HG02798 (cell line): Measurements from ENCODE around the gene SLC5A3.

Experiments used
- ATAC-seq: cut with Tn5 transposase; IDR thresholded peaks from one replicate; pipeline ENCODE4 v1.9.1; 2021; ENCODE audit warnings: mild to moderate bottlenecking; ENCODE audit not compliant: unreplicated experiment, poor library complexity

SLC5A3 gene

GRCh38 chr21:34094949-34095348, 21.6 kb downstream of the SLC5A3 start:
- no peak for ATAC-seq

- ATAC-seq = no peak
Observed at GRCh38 chr21:34097442-34097841, 24.1 kb downstream of the SLC5A3 start.

GRCh38 chr21:34100337-34100736, 27.0 kb downstream of the SLC5A3 start:
- no peak for ATAC-seq

GRCh38 chr21:34100790-34101189, 27.4 kb downstream of the SLC5A3 start:
- ATAC-seq = no peak

GRCh38 chr21:34105947-34106541, 32.7 kb downstream of the SLC5A3 start:
- ATAC-seq = no peak

- ATAC-seq = no peak
Observed at GRCh38 chr21:34107606-34108005, 34.2 kb downstream of the SLC5A3 start.

GRCh38 chr21:34109075-34109474, 35.7 kb downstream of the SLC5A3 start:
- no peak for ATAC-seq

GRCh38 chr21:34110594-34111202, 37.3 kb downstream of the SLC5A3 start:
- ATAC-seq = no peak

- ATAC-seq = no peak
Observed at GRCh38 chr21:34112316-34113033, 39.1 kb downstream of the SLC5A3 start.

- ATAC-seq = no peak
Observed at GRCh38 chr21:34113842-34114241, 40.5 kb downstream of the SLC5A3 start.

- ATAC-seq = no peak
Observed at GRCh38 chr21:34115160-34115559, 41.8 kb downstream of the SLC5A3 start.

GRCh38 chr21:34116569-34116968, 43.2 kb downstream of the SLC5A3 start:
- no peak for ATAC-seq

- no peak for ATAC-seq
Observed at GRCh38 chr21:34120867-34121266, 47.5 kb downstream of the SLC5A3 start.

GRCh38 chr21:34122047-34122446, 48.7 kb downstream of the SLC5A3 start:
- ATAC-seq = no peak
